GM20000 (cell line): ENCODE data around the gene SIPA1L3.

Source experiments
- DNase-seq: peaks from one replicate; pipeline ENCODE4 v3.0.0; 2012; ENCODE audit warnings: low spot score
- TF ChIP-seq, protein P1 (sequence below): IDR thresholded peaks from 2 replicates; pipeline ENCODE4 v1.5.1; 2012; ENCODE audit warnings: mild to moderate bottlenecking, control low read depth; ENCODE audit errors: extremely low read depth, missing control alignments

Gene SIPA1L3

GRCh38 chr19:37957176-37957575, 50.2 kb downstream of the SIPA1L3 start:
- TF ChIP-seq, protein P1, sequence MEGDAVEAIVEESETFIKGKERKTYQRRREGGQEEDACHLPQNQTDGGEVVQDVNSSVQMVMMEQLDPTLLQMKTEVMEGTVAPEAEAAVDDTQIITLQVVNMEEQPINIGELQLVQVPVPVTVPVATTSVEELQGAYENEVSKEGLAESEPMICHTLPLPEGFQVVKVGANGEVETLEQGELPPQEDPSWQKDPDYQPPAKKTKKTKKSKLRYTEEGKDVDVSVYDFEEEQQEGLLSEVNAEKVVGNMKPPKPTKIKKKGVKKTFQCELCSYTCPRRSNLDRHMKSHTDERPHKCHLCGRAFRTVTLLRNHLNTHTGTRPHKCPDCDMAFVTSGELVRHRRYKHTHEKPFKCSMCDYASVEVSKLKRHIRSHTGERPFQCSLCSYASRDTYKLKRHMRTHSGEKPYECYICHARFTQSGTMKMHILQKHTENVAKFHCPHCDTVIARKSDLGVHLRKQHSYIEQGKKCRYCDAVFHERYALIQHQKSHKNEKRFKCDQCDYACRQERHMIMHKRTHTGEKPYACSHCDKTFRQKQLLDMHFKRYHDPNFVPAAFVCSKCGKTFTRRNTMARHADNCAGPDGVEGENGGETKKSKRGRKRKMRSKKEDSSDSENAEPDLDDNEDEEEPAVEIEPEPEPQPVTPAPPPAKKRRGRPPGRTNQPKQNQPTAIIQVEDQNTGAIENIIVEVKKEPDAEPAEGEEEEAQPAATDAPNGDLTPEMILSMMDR: no peak
- no peak for DNase-seq

DNA sequence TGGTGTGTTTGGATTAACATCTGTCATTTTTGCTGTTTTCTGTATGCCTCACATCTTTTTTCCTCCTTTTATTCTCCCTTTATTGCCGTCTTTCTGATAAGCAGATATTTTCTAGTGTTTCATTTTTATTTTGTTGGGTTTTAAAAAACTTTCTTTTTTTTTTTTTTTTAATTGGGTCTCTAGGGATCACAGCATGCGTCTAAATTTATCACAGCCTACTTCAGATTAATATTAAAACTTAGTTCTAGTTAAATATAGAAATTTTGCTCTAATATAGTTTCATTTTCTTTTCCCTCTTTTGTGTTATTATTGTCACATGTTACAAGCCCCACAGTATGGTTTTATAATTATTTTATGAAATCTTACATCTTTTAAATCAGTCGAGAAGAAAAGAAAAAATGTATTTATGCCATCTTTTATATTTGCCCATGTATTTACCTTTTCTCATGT, 52.7 kb downstream of the SIPA1L3 start:
- DNase-seq: no peak
- TF ChIP-seq, protein P1: no peak

DNA sequence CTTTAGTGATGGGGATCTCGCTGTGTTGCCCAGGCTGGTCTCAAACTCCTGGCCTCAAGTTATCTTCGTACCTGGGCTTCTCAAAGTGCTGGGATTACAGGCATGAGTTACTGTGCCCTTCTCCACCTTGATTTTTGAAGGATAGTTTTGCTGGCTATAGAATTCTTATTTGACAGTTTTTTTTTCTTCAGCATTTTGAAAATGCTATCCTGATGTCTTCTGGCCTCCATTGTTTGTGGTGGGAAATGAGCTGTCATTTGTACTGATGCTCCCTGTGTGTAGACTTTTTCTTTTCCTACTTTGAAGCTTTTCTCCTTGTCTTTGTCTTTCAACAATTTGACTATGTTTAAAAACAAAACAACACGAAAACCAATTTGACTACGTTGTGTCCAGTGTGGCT, 54.2 kb downstream of the SIPA1L3 start:
- TF ChIP-seq, protein P1: no peak
- DNase-seq: no peak

DNA sequence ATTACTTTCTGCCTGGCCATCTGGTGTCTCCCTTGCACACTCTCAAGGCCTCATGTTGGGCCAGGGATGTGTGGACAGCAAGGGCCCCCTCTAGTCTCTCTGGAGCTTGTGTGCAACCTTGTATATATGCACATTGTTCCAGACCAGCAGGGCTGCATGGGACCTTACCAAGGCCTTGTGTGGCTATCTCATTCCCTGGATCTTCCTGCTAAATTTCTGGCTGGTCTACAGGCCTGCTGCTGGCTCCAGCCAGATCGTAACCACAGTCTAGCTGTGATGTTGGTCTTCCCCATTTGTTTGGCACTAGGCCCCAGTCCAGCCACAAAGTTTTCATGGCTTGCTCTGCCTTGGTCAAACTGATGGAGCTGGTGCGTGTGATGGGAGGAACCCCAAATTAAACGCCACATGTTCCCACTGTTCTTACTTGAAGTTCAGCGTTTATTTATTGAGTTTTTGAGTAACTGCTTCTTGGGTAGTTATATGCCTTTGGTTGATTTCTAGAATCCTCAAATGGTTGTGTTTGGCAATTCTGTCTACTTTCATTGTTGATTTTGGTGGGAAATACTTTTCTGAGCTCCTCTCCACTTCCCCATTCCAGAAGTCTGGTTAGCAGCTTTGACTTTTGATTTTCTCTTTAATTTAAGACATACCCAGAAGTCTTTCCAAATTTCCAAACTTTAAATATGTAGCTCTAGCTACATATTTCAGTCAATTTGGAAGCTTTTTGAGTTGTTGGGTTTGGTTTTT, 56.4 kb downstream of the SIPA1L3 start:
- TF ChIP-seq, protein P1: no peak
- no peak for DNase-seq

GRCh38 chr19:37964109-37964508, 57.1 kb downstream of the SIPA1L3 start:
- TF ChIP-seq, protein P1: no peak
- DNase-seq: no peak

DNA sequence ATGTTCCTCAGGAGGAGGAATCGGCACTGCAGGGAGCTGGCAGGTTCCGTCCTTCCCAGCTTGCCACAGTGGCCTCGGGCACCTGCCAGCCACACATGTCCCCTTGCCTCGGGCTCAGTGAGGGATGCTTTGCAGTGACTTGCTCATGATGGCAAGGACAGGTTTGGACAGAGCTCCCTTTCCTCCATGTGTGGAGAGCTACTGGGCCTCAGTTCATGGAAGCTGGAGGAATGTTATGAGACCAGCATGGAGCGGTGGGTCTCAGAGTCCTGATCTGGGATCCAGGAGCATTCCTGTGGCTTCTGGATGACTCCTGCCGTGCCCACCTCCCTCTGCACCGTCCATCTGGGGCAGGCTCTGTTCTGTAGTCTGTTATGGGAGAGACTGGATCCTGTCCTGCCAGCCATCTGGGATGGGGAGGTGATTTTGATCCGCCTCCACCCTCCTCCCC, 59.2 kb downstream of the SIPA1L3 start:
- TF ChIP-seq, protein P1: no peak
- no peak for DNase-seq

DNA sequence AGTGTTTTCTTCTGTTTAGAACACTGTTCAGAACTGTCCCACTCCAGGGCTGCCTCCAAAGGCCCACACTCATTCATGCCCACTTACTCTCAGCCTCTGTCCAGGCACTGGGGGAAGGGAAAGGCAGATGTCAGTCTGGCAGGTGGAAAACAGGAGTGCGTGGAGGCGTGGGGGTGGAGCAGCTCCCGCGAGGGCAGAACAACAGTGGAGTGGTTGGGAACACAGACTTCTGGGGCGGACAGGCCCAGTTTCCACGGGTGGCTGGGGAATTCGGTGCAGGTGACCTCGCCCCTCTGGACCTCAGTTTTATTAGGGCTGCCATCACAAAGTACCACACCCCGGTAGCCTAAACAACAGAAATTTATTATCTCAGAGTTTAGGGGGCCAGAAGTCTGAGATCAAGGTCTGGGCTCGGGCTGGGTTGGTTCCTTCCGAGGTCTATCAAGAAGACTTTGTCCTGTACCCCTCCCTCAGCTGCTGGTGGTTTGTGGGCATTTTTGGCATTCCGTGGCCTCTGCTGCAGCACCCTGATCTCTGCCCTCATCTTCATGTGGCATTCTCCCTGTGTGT, 59.7 kb downstream of the SIPA1L3 start:
- no peak for DNase-seq
- TF ChIP-seq, protein P1: no peak
